Vagina (tissue), 2 donors: ENCODE measurements around the gene SLITRK5.

Experiments used
- CTCF ChIP-seq, 3 experiments: fragments of 450-650 bp in 2 of 3; fragments of 200-600 bp in 1 of 3; sonication (generic) in 1 of 3; IDR thresholded peaks; one replicate each; pipeline ENCODE4 v1.5.1; 2017 to 2019; ENCODE audit warnings: antibody characterized with exemption in 3 of 3, mild to moderate bottlenecking in 2 of 3, moderate library complexity in 2 of 3
- POLR2A ChIP-seq, 2 donors: fragments of 450-650 bp; IDR thresholded peaks; one replicate each; pipeline ENCODE4 v1.6.1; 2017; ENCODE audit warnings: antibody characterized with exemption in 2 of 2, mild to moderate bottlenecking in 2 of 2, moderate library complexity in 2 of 2

GRCh38 chr13:87712012-87712411, 40.8 kb downstream of the SLITRK5 start:
- no peak for TF ChIP-seq CTCF (IDR thresholded peaks at IDR 0.05)
- TF ChIP-seq POLR2A (IDR thresholded peaks at IDR 0.05), result no peak
